22Rv1 (cell line): Measurements from ENCODE around the gene ARMC12.

Experiments
- H3K27ac ChIP-seq: fragments of 450-650 bp; 2 replicates; pipeline ENCODE4 v1.5.1; 2017
- CTCF ChIP-seq: fragments of 450-650 bp; IDR thresholded peaks from 2 replicates; pipeline ENCODE4 v1.5.1; 2017; ENCODE audit warnings: mild to moderate bottlenecking
- ZFX ChIP-seq: fragments of 450-650 bp; IDR thresholded peaks from 2 replicates; pipeline ENCODE4 v1.6.1; 2017; ENCODE audit warnings: antibody characterized with exemption, borderline replicate concordance

ARMC12 gene

DNA sequence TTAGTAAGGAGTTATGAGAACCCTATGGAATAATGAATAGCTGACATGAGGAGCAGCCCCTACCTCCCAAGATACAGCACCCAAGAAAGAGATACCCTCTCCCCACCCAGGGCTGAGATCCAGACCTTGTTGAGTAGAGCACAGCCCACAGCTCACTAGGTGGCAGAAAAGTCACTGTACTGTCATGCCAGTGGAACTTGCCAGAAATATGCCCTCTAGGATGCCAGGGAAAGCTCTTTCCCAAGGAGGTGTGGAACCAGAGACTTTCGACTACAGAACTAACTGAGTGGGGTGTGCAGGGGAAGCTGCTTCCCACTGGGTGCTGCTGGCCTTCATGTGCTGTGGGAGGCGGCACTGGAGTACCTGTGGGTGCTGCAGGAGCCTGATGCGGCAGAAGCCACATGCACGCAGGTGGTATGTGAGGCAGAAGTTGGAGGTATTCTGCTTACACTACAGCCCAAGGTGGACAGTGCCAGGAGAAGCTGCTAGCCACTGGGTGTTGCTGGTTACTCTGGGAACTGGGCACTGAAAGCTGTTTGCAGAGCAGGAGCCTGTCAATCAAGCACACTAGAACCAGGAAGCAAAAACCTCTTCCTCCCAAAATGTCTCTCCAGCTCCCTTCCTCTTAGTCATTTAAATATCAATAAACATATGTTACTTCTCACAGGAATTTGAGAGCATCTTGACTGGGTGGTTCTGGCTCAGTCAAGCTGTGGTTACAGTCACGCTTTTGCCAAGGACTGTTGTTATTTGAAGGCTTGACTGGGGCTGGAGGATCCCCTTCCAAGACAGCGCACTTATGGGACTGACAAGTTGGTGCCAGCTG, 17.8 kb downstream of the ARMC12 start:
- no peak overlapping the region for H3K27ac ChIP-seq
- TF ChIP-seq ZFX (no peak), CTCF (peak; percentile 22; the same call in 1 of the 2 replicates)

DNA sequence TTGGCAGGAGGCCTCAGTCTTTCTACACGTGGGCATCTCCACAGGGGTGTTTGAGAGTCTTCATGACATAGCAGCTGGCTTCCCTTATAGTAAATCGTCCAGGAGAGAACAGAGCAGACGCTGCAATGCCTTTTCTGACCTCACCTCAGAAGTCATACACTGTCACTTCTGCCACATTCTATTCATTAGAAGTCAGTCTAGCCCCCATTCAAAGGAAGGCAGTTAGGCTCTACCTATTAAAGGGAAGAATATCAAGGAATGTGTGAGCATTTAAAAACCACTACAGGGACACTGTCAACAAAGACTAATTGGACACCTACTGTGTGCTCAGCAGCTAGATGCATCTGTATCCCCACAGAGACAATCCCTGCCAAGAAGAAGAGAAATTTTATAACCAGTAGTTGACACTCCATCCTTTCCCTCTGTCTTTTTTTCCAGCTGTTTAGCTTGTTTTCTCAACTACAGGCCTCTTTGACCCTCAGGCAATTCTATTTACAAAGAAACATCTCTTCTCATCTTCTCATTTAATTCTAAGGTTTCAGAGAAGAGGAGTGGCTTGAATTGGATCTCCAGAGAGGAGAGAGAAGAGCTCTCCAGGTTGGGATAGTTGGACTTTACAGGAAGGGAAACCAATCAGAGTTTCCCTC, 18.6 kb downstream of the ARMC12 start:
- no peak overlapping the region for H3K27ac ChIP-seq
- TF ChIP-seq ZFX (no peak), CTCF (no peak)

GRCh38 chr6:35757456-35758123, 20.8 kb downstream of the ARMC12 start:
- no peak overlapping the region for H3K27ac ChIP-seq
- TF ChIP-seq CTCF (0 out of 2 replicates have a peak, but pooled peaks have one; percentile 6), ZFX (no peak)

DNA sequence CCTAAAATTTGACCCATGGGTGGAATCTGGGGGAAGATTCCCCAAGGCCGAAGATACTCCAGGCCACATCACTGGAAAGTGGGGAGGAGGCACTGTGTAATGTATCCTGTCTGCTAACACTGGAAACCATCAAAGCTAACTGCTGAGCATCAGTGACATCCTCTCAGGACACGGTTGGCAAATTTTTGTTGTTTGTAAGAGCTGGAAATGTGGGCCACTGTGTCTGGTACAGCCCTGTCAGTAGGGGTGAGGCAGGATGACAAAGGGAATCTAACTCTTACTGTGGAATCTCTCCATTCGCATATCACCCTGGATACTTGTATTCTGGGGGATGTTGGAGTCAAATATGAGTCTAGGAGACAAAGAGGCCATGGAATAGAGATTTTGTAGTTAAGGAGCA, 22.6 kb downstream of the ARMC12 start:
- H3K27ac ChIP-seq: no peak overlapping the region
- TF ChIP-seq CTCF (no peak), ZFX (no peak)

DNA sequence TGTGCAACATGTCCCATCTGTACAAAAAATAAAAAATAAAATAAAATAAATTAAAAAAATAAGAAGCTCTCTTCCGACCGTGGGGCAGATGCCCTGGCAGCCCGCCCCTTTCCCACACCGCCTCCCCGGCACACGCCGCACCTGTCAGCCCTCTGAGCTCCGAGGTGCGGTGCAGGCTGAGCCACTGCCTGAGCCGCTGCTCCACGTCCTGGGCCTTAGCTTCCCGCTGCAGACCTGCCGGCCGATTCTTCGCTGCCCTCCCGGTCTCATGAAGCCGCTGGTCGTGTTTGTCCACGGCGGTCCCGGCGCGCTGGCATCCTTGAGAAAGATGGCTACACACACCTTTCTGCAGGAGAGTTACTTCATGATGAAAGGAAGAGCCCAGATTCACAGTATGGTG, 28.9 kb downstream of the ARMC12 start:
- TF ChIP-seq ZFX: no peak
- no peak for TF ChIP-seq CTCF
- no peak overlapping the region for H3K27ac ChIP-seq

GRCh38 chr6:35769211-35769610, 32.4 kb downstream of the ARMC12 start:
- no peak overlapping the region for H3K27ac ChIP-seq
- no peak for TF ChIP-seq CTCF
- no peak for TF ChIP-seq ZFX

GRCh38 chr6:35771343-35771627, 34.5 kb downstream of the ARMC12 start:
- H3K27ac ChIP-seq: no peak overlapping the region
- TF ChIP-seq ZFX: no peak
- TF ChIP-seq CTCF: no peak
